ENCODE results near the gene EGFLAM. TPM values are rescaled to one million over a fixed set of nuclear protein-coding genes. Genes with fewer than 3 reads are reported as not detected.

The EGFLAM gene
- total and polyA plus RNA-seq, 2 donors (not counting 3 experiments of a cell fraction or from before 2014, with no cell fraction given): 1.2 to 2.7 TPM

DNA sequence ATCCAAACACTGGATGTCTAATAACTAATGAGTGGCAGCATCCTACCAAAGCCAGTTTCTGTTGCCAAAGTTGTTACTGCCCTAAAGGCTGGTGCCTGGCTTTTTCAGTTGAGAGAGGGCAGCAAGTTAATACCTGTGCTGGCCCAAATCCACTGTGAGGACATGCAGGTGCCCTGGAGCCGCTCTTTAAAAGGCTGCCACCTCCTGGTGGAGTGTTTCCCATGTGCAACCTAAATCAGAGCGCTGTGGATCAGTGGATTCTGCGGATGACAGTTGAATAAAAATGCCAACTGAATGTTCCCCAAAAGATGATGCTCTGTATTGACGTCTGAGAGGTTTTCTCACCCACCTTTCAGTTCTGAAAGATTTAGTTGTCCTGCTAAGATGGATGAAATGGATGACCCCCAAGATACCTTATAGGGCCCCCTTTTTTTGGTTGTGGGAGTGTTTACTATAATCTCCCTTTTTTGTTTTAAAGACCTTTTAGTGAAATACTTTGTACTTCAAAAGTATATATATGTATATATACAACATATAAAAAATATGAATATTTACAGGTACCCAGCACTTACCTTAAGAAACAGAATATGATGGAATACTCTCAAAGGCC lies 146.4 kb downstream of the EGFLAM start:
- intact Hi-C loops (cut with micrococcal nuclease) (loop anchor here (1.0 kb wide), 1 partner anchor 21 kb away; no protein-coding TSS in a partner anchor), dilution Hi-C loops (cut with MboI; ENCODE audit: extremely low pct_ligation_motif_present, low sequenced_read_pairs) (no loop called here)
- no peaks in the 10 kb centered on the region for H3K9me3 ChIP-seq (replicated peaks; ENCODE audit: control insufficient read depth, insufficient read depth, low read length)
- H2AFZ ChIP-seq (ENCODE audit: low read depth, low read length): no peak overlapping the region
- no peaks in the 10 kb centered on the region for H4K20me1 ChIP-seq (replicated peaks; ENCODE audit: control insufficient read depth, extremely low read depth, insufficient read depth, low read length)
- no TSS peak for BruUV-seq (replicated peaks)
- FAIRE-seq: no peak
- no peak overlapping the region for H3K4me3 ChIP-seq (replicated peaks in 1 of 3; ENCODE audit: insufficient read depth in 1 of 3, low read depth in 1 of 3, low read length in 3 of 3)
- no peaks in the 10 kb centered on the region for H3K9me1 ChIP-seq (replicated peaks; ENCODE audit: control insufficient read depth, extremely low read depth, insufficient read depth, low read length)
- ChIA-PET CTCF (interaction anchor here (1.0 to 1.5 kb wide), 2 partner anchors 16 to 22 kb away, joined by 3 to 7 read pairs; no protein-coding TSS in a partner anchor), POLR2A (no interaction called here)
- peaks cover 25% of the 10 kb centered on the region for H3K4me1 ChIP-seq (ENCODE audit: control insufficient read depth, extremely low read depth, insufficient read depth, low read length)
- H3K27ac ChIP-seq (ENCODE audit: insufficient read depth, low read depth, low read length): no peak overlapping the region
- no peak overlapping the region for H3K4me2 ChIP-seq (ENCODE audit: insufficient read depth, low read length)
- H3K36me3 ChIP-seq (ENCODE audit: control insufficient read depth in 2 of 2, extremely low read depth in 1 of 2, insufficient read depth in 2 of 2, low read length in 2 of 2): no peaks in the 10 kb centered on the region
- no peak overlapping the region for H3K9ac ChIP-seq (replicated peaks; ENCODE audit: extremely low read depth, insufficient read depth, low read length)
- no peaks in the 10 kb centered on the region for H3K79me2 ChIP-seq (ENCODE audit: control insufficient read depth, insufficient read depth, low read length)
- H3K27me3 ChIP-seq (ENCODE audit: control insufficient read depth in 2 of 2, insufficient read depth in 2 of 2, low read length in 2 of 2): peaks cover 0 to 3% of the 10 kb centered on the region in 2 experiments
- DNase-seq (ENCODE audit: low read depth, low spot score): no peak
- TF ChIP-seq POLR2AphosphoS5 (IDR thresholded peaks at IDR 0.05; ENCODE audit: insufficient read depth, low read depth, low read length) (no peak), EZH2 (IDR thresholded peaks at IDR 0.05; ENCODE audit: borderline replicate concordance, low read depth, low read length, severe bottlenecking) (no peak), POLR2A (IDR thresholded peaks at IDR 0.05; ENCODE audit: low read depth, low read length) (no peak), GATA2 (IDR thresholded peaks at IDR 0.05; ENCODE audit: insufficient read depth, insufficient read length, low read depth, low read length) (no peak), JUN (IDR thresholded peaks at IDR 0.05; ENCODE audit: borderline replicate concordance, insufficient read depth, insufficient read length, low read depth) (no peak), FOS (IDR thresholded peaks at IDR 0.05; ENCODE audit: borderline replicate concordance, insufficient read depth, low read length) (no peak), MYC (IDR thresholded peaks at IDR 0.05; ENCODE audit: low read depth, low read length) (no peak)
- TF ChIP-seq, protein P1, sequence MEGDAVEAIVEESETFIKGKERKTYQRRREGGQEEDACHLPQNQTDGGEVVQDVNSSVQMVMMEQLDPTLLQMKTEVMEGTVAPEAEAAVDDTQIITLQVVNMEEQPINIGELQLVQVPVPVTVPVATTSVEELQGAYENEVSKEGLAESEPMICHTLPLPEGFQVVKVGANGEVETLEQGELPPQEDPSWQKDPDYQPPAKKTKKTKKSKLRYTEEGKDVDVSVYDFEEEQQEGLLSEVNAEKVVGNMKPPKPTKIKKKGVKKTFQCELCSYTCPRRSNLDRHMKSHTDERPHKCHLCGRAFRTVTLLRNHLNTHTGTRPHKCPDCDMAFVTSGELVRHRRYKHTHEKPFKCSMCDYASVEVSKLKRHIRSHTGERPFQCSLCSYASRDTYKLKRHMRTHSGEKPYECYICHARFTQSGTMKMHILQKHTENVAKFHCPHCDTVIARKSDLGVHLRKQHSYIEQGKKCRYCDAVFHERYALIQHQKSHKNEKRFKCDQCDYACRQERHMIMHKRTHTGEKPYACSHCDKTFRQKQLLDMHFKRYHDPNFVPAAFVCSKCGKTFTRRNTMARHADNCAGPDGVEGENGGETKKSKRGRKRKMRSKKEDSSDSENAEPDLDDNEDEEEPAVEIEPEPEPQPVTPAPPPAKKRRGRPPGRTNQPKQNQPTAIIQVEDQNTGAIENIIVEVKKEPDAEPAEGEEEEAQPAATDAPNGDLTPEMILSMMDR (IDR thresholded peaks at IDR 0.05; ENCODE audit: extremely low read depth in 1 of 2, insufficient read depth in 1 of 2, low read depth in 1 of 2, low read length in 2 of 2): no peak
- TF ChIP-seq, protein P2, sequence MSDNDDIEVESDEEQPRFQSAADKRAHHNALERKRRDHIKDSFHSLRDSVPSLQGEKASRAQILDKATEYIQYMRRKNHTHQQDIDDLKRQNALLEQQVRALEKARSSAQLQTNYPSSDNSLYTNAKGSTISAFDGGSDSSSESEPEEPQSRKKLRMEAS (IDR thresholded peaks at IDR 0.05; ENCODE audit: insufficient read depth, insufficient read length): no peak
